HG03469 (cell line): ENCODE results near the gene HSD11B1L.
"Not testable (repeated sequence)": the region's sequence is repeated elsewhere in the genome, so short reads cannot be mapped to it uniquely, and the experiment has no call there.

Experiments
- ATAC-seq: cut with Tn5 transposase; IDR thresholded peaks from one replicate; pipeline ENCODE4 v1.9.1; 2021; ENCODE audit warnings: mild to moderate bottlenecking, moderate library complexity, moderate number of reproducible peaks; ENCODE audit not compliant: unreplicated experiment

Gene HSD11B1L

DNA sequence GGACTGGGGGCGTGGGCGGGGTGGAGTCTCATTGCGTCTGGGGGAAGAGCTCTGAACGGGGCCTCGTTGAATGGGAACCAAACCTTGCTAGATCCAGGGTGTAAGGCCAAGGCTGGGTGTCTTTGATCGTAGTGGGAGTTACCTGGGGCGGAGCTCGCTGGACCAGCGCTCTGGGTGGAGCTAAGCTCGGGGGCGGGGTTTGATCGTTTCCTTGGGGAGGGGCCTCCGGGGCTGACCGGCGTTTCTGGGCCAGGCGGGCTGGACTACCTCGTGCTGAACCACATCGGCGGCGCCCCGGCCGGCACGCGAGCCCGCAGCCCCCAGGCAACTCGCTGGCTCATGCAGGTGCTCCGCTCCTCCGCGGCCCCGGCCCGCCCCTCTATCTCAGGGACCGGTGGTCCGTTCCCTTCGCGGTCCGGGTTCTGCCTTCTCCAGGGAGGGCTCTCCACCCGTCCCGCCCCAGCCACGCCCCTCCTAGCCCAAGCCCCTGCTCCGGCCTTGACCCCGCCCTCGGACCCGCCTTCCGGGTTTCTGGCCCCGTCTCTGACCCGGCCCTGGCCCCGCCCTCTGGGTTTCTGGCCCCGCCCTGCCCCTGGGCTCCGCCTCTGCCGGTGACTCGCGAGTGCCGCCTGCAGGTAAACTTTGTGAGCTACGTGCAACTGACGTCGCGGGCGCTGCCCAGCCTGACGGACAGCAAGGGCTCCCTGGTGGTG, 6.0 kb downstream of the HSD11B1L start:
- ATAC-seq: peak; percentile 25

DNA sequence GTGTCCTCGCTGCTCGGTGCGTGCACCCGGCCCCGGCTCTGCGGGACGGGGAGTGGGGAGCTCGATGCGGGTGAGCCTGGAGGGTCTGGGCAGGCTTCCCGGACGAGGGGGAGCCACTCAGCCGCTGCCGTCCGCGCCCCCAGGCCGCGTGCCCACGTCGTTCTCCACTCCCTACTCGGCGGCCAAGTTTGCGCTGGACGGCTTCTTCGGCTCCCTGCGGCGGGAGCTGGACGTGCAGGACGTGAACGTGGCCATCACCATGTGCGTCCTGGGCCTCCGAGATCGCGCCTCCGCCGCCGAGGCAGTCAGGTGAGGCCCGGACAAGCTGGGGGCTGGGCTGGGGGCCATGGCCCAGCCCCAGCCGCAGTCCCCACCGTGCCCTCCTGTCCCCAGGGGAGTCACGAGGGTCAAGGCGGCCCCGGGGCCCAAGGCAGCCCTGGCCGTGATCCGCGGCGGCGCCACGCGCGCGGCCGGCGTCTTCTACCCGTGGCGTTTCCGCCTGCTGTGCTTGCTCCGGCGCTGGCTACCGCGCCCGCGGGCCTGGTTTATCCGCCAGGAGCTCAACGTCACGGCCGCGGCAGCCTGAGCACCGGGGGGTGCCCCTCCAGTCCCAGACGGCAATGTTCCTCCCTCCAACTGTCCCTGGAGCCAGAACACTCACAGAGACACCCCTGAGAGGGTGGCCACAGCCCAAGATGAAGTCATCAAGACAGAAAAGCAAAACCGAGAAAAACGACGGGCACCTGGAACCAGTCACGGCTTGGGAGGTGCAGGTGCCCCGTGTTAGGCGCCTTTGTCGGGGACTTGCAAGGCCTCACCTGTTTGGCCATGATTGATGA, 6.8 kb downstream of the HSD11B1L start:
- ATAC-seq: no peak

DNA sequence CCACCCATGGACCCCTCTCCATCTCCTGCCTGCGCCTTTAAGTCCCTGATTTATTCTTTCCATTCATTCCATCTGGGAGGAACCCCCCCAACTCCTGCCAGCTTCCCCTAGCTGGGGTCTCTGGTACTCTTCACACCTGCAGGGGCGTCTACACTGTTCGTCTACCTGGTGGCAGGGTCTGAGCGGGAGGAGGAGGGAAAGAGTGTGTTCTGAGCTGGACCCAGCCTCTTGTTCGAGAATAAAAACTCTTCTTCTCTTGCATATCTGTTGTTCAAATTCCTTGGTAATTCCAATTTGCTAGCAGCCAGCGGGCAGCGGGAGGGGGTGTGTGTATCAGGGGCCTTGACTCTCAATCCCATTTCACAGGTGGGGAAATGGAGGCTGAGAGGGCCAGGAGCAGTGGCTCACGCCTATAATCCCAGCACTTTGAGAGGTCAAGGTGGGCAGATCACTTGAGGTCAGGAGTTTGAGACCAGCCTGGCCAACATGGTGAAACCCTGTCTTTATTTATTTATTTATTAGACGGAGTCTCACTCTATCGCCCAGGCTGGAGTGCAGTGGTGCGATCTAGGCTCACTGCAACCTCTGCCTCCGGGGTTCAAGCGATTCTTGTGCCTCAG, 7.5 kb downstream of the HSD11B1L start:
- ATAC-seq: not testable (repeated sequence)

DNA sequence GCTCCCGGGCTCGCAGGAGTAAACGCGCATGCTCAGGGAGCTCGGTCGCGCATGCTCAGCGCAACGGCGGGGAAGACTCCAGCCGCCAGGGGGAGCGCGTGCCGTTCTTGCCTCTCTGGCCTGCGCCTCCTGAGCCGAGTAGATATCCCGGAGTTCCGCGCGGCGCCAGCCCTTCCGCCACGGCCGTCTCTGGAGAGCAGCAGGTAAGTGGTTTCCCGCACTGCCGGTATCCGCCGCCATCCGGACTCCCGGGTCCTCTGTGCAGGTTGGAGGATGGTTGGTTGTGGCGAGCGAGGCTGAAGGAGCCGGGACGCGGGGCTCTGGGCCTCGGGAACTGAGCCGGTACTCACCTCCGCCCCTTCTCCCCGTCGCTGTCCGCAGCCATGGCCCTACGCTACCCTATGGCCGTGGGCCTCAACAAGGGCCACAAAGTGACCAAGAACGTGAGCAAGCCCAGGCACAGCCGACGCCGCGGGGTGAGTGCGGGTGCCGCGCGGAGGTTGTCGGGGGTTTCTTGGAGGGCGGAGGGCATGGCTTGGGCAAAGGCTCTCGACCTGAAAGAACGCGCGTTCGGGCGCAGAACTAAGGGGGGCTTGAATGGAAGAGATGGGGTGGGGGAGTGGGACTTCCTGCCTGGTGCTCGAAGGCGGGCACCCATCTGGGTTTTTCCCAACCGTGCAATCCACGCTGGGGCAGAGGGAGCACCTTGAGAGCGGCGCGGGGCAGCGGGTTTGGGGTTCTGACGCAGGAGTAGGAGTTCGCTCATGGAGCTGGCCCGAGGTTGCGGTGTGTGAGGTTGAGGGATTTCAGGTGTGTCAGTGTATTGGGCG, 9.5 kb downstream of the HSD11B1L start, which contains the start of gene RPL36:
Gene RPL36 (plus strand): TSS at position 171 of the 830 bp plus-strand sequence. CDS start 213 bp downstream, at position 384.
- ATAC-seq: peak; percentile 36

DNA sequence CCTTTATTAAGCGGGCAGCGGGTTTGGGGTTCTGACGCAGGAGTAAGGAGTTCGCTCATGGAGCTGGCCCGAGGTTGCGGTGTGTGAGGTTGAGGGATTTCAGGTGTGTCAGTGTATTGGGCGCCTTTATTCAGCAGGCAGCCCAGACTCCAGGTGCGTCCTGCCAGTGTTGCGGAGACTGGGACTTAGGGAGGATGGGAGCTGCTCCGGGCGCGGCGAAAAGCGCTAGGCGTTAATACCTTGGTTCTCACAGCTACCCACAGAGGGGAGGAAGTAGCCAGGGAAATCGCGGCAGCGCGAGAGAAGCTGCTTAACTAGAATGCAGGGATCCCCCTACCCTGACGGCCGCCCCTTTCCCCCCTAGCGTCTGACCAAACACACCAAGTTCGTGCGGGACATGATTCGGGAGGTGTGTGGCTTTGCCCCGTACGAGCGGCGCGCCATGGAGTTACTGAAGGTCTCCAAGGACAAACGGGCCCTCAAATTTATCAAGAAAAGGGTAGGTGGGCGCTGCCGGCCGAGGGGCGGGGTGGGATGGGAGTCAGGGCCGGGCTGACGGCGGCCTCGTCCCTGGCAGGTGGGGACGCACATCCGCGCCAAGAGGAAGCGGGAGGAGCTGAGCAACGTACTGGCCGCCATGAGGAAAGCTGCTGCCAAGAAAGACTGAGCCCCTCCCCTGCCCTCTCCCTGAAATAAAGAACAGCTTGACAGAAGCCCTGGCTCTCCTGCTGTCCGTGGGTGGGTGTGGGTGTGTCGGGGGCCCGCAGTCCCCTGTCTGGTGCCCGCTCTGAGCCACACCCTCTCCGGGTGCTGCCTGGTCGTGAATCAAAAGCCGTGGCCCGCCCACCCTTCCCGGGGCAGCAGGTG, 10.4 kb downstream of the HSD11B1L start:
- ATAC-seq: no peak

DNA sequence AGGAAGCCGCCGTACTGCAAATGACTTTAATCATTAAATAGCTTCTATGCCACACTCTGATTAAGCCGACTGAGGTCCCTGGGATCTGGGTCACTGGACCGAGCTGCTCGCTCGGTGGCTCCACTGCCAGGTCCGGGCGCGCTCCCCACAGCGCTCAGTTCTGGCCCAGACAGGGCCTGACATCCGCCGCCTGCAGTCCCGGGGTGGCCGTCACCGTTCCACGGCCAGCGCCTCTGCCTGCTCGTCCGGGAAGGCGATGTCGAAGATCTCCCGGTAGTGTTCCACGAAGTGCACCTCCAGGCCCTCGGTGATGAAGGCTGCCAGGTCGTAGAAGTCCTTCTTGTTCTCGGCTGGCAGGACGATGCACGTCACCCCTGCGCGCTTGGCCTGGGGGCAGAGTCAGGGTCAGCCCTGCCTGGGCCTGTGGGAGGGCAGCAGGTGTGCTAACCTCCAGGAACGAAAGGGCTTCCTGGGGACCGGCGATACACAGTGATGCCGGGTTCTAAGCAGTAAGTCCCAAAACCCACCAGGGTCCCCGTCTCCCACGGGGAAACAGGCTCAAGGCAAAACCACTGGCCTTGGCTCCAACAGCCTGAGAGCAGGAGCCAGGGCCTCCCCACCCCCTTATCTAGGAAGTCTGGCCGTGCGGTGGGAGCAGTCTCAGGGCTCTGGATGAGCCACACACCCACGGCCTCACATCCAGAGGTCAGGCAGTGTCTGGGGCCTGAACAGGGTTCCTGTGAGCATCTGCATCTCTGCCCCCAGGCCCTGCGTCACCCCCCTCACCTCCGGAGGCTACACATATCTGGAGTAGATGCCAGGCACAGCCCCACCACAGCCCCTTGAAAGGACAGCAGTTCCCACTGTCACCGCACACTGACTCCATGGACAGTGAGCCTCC, 11.2 kb downstream of the HSD11B1L start:
- ATAC-seq: no peak

DNA sequence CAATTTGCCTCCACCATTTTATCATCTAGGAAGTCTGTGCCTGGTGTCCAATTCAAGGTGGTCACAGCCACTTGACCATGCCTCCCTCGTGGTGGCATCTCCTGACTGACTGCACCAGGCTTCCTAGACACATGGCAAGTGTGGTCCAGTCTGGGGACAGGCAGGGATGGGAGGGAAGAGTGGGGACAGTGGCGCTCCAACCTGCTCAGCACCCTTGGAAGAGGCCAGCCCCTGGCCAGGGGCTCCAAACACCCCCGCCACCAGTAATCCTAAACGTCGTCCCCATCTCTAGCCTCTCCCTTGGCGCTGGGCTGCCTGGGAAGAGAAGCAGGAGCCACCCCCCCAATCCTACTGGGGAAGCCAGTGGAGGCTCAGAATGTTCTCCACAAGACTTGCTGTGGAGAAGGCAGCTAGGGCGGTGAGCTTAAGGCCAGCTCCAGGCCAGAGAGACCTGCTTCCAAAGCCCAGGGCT, 11.9 kb downstream of the HSD11B1L start:
- no peak for ATAC-seq

DNA sequence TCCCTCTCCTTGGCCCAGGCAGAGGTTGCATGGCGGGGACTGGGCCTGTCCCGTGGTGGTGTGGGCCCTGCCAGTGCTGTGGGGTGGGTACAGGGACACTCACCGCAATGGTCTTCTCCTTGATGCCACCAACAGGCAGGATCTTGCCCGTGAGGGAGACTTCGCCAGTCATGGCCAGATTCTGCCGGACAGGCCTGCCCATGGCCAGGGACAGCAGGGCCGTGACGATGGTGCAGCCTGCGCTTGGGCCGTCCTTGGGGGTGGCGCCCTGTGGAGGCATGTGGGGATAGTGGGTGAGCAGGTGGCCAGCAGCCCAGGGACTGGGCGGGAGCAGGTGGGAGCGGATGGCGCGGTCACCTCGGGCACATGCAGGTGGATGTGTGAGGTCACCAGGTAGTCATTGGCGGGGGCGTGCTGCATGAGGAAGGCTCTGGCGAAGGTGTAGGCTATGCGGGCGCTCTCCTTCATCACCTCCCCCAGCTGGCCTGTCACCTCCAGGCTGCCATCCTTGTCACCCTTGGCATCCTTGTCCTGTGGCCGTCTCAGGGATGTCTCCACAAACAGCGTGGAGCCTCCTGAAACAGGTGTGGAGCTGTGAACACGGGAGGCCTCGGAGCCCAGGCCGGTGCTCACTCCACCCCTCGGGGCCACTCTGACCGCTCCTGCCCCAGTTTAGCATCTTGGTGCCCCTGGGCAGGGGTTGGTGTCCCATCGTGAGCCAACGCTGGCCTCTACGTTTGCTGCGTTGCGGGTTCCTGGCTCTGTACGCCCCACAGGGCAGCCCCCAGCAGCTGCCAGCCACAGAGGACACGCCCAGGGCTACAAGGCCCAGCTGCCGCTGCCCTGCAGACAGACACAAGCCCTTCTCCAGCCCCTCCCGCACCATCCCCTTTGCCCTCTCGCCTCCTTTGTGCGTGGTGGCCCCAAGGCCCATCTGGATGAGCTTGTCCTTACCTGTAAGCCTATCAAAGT, 12.7 kb downstream of the HSD11B1L start:
- ATAC-seq: no peak

DNA sequence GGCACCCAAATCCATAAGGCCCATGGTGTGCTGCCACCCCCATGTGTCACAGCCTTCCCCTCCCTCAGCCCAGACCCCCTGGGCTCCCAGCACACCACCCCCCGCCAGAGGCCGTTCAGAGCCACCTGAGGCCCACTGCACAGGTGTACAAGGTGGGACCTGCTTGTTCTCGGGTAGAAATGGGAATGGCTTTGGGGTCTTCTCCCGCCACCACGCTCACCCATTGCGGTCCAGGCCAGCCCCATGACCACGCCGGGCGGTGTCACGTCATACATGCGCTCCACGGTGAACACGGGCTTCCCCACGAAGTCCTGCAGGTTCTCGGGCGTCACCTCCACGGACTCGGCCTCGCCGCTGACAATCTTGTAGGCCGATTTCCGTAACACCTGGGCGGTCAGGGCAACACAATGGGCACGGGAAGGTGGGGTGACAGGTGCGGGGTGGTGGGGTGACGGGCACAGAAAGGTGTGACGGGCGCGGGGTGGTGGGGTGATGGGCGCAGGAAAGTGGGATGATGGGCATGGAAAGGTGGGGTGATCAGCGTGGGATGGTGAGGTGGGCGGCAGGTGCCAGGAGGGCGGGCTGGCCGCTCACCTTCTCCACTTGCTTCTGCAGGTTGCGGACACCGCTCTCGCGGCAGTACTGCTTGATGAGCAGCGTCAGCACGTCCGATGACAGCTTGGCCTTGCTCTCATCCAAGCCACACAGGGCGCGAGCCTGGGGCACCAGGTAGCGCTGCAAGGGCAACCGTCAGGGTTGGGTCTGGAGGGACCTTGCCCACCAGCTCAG, 13.5 kb downstream of the HSD11B1L start:
- no peak for ATAC-seq

DNA sequence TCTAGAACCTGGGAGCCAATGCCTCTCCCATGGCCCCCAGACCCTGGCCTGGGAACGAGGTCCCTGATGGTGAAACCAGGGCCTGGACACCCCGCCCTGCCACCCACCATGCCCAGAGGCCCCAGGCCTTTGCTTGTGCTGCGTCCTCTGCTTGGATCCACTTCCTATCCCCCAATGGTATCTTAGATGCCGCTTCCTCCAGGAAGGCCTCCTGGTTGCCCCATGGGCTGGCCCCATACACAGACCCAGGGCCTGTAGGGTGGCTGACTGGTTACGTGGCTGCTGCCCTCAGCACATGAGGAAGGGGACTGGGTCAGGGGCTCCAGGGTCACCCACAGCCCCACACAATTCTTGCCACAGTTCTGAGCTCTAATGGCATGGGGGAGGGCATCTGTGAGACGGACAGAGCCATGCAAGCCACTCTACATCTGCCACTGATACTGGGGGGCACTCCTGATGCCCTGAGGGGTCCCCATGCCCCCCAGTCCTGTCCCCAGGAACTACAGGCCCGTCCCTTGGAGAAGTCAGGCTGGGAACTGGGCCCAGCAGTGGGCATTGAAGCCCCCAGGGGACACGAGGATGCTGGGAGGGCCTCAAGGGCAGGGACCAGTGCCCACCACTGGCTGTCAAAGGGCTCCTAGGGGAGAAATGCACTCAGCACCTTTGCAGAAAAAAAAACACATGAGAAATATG, 14.3 kb downstream of the HSD11B1L start:
- no peak for ATAC-seq

DNA sequence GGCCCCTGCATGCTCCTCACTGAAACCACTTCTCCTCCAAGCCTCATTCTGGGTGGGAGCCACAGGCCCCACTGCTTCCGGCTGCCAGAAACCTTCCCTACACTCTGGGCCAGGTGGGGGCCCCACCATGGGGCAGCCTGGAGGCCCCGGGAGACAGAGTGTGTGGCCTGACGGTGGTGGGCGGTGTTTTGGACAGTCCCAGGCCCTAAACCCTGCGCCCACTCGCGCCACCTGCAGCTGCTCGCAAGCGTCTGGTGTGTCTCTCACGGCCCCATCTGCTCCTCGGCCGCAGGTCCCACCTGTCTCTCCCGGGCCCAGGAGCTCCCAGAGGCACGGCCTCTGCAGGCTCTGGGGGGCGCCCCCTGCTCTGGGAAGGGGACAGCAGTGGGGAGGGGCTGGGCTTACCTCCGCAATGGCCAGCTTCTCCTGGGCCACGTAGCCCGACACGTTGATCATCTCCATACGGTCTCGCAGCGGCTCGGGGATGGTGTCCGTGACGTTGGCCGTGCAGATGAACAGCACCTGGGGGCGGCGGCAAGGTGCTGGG, 14.9 kb downstream of the HSD11B1L start:
- ATAC-seq: no peak

DNA sequence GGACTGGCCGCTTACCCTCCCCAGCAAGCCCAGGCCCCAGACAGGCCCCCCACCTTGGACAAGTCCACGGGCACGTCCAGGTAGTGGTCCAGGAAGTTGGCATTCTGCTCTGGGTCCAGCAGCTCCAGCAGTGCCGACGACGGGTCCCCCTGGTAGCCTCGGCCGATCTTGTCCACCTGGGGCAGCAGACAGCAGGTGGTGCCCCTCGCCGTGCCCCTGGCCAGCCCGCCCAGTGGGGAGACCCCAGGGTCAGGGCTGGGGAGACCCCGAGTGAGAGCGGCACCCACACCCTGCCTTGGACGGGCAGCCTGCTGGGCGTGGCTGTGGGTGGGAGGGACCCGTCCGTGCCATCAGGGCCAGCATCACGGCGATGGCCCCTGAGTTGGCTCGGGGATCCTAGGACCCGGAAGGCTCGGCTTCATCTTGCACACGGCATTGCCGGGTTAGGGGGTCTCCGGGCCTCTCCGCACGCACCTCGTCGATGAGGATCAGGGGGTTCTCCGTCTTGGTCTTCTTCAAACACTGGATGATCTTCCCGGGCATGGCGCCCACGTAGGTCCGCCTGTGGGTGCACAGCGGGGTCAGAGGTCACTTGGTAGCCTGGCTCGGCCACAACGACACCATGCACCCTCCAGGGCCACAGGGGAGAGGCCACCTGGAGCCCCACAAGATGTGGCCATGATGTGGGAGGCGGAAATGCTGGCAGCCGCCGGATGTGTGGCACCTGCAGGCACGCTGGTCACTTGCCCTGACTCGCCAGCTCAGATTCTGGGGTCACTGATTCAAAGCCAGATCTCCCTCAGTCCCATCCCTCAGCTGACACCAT, 15.6 kb downstream of the HSD11B1L start:
- no peak for ATAC-seq

DNA sequence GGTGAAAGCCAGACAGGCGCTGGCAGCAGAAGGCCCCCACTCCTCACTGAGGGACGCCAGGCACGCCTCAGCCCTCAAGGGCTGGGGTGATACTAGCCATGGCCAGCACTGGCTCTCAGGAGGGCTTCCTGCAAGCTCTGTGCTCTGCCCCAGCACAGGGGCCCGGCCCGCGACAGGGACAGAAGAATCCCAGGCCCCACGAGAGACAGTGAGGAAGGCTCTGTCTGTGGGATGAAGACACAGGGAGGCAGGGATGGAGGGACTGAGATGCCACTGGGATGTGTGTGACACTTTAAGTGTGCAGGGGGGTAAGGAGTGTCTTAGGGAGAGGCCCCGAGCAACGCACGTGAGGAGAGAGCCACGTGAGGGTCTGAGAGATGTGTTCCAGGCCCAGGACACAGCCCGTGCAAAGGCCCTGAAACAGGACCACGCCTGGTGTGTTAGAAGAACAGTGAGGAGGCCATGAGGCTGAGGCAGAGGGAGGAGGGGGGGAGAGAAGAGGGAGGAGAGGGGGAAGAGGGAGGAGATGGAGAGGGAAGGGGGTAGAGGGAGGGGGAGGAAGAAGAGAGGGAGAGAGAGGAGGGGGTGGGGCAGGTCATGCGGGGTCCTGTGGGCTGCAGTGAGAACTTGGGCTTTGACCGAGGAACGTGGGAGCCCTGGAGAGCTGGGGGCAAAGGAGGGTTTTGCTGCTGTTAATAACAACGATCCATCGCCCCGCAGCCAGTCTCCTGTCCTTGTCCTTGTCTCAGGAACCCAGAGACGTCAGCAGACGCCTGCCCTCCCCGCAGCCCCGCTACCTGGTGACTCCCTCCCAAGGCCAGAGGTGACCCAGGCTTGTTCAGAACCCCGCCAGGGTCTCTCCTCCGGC, 16.4 kb downstream of the HSD11B1L start:
- no peak for ATAC-seq
